Thoracic aorta (tissue), 2 donors: Measurements from ENCODE around the gene NPAS3. TPM values are rescaled to one million over a fixed set of nuclear protein-coding genes. Genes with fewer than 3 reads are reported as not detected.

Experiments used
- ATAC-seq: fragments of 150-250 bp; one replicate; pipeline ENCODE4 v1.8.0; 2017; ENCODE audit warnings: low read depth; ENCODE audit not compliant: insufficient number of reproducible peaks, low FRiP score
- DNase-seq: peaks from one replicate; pipeline ENCODE4 v3.0.0-alpha.2; 2020; ENCODE audit warnings: low spot score
- H3K27ac ChIP-seq, 2 donors: fragments of 200-600 bp; sonication (generic); 1 replicate in 1 of 2; 2 replicates in 1 of 2; pipeline ENCODE4 v1.5.1; 2016; ENCODE audit warnings: mild to moderate bottlenecking in 2 of 2, moderate library complexity in 2 of 2
- H3K27me3 ChIP-seq: fragments of 200-600 bp; sonication (generic); replicated peaks from 2 replicates; pipeline ENCODE4 v1.6.0; 2016; ENCODE audit warnings: mild to moderate bottlenecking; ENCODE audit not compliant: insufficient read depth
- H3K36me3 ChIP-seq: fragments of 200-600 bp; sonication (generic); one replicate; pipeline ENCODE4 v1.5.1; 2016
- H3K4me1 ChIP-seq, 2 donors: fragments of 200-600 bp; sonication (generic); 1 replicate in 1 of 2; 2 replicates in 1 of 2; pipeline versions ENCODE4 v1.5.1 to v1.6.0; 2016; ENCODE audit warnings: low read depth in 2 of 2, mild to moderate bottlenecking in 1 of 2; ENCODE audit not compliant: control insufficient read depth in 1 of 2
- H3K4me3 ChIP-seq: fragments of 200-600 bp; sonication (generic); 2 replicates; pipeline ENCODE4 v1.5.1; 2016; ENCODE audit warnings: mild to moderate bottlenecking
- H3K9me3 ChIP-seq: fragments of 200-600 bp; sonication (generic); 2 replicates; pipeline ENCODE4 v1.5.1; 2016
- total RNA-seq, 2 donors: library from RNA; depleted of rRNA; stranded (reverse); fragments of >200 nt; gene quantifications; one replicate each; pipeline versions ENCODE4 v1.1.0 to v1.2.3, GENCODE V29; 2016
- TF ChIP-seq, protein P1 (sequence below): fragments of 200-600 bp; sonication (generic); IDR thresholded peaks from one replicate; pipeline ENCODE4 v1.5.1; 2019; ENCODE audit warnings: antibody characterized with exemption

NPAS3 gene
- total RNA-seq, 2 donors from 2014 or later = 1.1 TPM; not detected in 1

DNA sequence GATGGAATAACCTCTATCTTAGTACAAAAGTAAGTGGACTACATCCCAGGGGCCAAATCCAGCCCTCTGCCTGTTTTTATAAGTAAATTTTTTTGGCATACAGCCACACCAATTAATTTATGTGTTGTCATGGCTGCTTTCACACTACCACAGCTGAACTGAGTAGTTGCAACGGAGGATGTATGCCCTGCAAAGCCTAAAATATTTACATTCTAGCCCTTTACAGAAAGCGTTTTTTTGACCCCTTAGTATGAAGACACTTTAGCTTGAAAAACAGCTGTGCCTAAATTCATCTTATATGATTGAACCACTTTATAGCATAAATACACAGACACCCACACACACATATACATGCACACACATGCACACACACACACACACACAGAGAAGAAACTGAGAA, 510.6 kb downstream of the NPAS3 start:
- no peak overlapping the region for H3K27ac ChIP-seq
- no peaks in the 10 kb centered on the region for H3K36me3 ChIP-seq
- ATAC-seq = no peak
- no peaks in the 10 kb centered on the region for H3K27me3 ChIP-seq
- TF ChIP-seq, protein P1, sequence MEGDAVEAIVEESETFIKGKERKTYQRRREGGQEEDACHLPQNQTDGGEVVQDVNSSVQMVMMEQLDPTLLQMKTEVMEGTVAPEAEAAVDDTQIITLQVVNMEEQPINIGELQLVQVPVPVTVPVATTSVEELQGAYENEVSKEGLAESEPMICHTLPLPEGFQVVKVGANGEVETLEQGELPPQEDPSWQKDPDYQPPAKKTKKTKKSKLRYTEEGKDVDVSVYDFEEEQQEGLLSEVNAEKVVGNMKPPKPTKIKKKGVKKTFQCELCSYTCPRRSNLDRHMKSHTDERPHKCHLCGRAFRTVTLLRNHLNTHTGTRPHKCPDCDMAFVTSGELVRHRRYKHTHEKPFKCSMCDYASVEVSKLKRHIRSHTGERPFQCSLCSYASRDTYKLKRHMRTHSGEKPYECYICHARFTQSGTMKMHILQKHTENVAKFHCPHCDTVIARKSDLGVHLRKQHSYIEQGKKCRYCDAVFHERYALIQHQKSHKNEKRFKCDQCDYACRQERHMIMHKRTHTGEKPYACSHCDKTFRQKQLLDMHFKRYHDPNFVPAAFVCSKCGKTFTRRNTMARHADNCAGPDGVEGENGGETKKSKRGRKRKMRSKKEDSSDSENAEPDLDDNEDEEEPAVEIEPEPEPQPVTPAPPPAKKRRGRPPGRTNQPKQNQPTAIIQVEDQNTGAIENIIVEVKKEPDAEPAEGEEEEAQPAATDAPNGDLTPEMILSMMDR = no peak
- H3K9me3 ChIP-seq = no peaks in the 10 kb centered on the region
- H3K4me3 ChIP-seq = no peak overlapping the region
- H3K4me1 ChIP-seq = no peaks in the 10 kb centered on the region
- DNase-seq = no peak

DNA sequence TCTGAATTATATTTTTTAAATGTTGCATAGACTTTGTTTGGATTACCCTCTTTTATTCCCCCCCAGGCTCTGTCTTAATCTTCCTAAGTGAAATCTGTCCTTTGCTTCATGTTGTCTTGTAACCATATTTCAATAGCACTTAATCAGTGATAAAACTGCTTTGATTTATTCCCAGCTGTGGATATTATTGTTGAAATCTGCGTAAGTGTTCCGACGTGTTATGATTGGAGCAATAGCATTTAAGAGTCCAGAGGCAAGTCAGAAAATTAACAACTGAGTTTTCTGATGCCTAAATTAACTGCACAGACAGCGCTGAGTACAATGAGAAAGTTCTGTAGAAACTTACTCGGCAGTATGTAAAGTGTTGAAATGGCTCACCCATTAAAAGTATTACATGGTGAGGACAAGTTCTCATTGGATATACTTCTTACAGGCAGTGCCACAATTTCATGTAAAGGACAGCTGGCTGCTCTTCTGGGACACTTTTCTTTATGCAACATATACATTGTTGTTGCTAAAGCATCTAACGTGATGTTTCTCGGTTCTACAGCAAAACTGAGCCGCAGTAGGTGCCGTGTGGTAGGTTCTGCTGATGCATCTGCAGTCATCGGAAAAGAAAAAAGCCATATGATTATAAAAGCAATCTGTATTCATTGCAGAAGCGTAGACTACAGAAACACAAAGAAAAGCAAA, 511.2 kb downstream of the NPAS3 start:
- H3K27me3 ChIP-seq = no peaks in the 10 kb centered on the region
- no peak overlapping the region for H3K27ac ChIP-seq
- no peak for ATAC-seq
- H3K4me3 ChIP-seq = no peak overlapping the region
- TF ChIP-seq, protein P1 = no peak
- no peaks in the 10 kb centered on the region for H3K36me3 ChIP-seq
- H3K9me3 ChIP-seq = no peaks in the 10 kb centered on the region
- no peak for DNase-seq
- no peaks in the 10 kb centered on the region for H3K4me1 ChIP-seq

DNA sequence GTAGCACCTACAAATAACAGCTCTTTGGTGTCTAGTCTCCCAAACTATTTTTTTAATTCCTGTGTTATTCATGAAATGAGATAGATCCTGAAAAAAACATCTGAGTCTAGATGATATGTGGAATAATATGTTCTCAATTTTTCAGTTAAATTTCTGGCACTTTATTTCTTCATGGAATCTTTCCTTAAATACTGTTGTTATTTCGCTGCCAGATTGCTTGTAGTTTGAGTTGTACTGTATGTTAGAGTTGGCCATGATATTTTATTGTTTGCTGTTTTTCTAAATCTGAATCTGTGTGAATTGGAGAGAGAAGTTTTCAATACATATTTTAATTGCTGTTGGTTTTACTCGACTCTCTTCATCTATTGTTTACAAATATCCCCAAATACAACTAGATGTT, 511.7 kb downstream of the NPAS3 start:
- Histone ChIP-seq H3K27ac (no peak overlapping the region), H3K9me3 (no peaks in the 10 kb centered on the region), H3K4me1 (no peaks in the 10 kb centered on the region), H3K36me3 (no peaks in the 10 kb centered on the region), H3K27me3 (no peaks in the 10 kb centered on the region), H3K4me3 (no peak overlapping the region)
- DNase-seq (no peak), ATAC-seq (no peak)
- TF ChIP-seq, protein P1 = no peak

DNA sequence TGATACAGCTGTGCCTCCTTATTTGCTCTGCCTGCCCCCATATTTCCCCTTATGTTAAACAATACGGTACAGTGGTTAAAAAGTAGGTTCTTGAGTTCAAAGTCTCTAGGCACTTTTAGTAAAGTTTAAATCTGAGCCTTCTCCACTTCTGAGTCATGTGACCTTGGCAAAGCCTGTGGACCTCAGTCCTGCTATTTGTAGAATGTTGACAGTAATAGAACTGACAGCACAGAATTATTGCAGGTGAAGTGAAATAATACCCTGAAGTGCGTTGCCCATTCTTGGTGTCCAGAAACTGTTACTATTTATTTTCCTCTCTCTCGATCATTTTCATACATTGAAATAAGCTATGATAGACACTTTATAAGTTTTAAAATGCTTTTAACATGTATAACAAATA, 512.5 kb downstream of the NPAS3 start:
- Histone ChIP-seq H3K27ac (no peak overlapping the region), H3K4me3 (no peak overlapping the region), H3K27me3 (no peaks in the 10 kb centered on the region), H3K36me3 (no peaks in the 10 kb centered on the region), H3K4me1 (no peaks in the 10 kb centered on the region), H3K9me3 (no peaks in the 10 kb centered on the region)
- TF ChIP-seq, protein P1 = no peak
- DNase-seq (no peak), ATAC-seq (no peak)

DNA sequence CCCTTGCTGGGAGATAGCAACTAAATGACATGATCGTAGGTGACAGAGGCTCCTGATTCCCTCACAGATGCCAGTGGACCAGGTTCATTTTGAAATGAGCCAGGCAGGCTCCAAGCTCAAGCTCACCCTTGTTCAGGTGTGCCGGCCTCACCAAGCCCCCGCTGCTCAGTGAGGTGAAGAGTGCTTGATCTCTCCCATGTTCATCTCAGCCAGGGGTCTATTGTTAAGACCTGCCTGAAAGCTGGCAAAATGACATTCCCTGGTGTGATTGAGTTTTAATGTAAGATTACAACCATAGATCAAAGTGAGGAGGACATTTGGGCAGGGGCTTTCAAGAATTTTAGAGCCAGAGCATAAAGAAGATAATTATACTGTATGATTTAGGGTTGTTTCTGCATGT, 514.3 kb downstream of the NPAS3 start:
- Histone ChIP-seq H3K9me3 (no peaks in the 10 kb centered on the region), H3K27ac (no peak overlapping the region), H3K4me3 (no peak overlapping the region), H3K4me1 (no peaks in the 10 kb centered on the region), H3K27me3 (no peaks in the 10 kb centered on the region), H3K36me3 (no peaks in the 10 kb centered on the region)
- DNase-seq (no peak), ATAC-seq (no peak)
- TF ChIP-seq, protein P1 = no peak
